Neural cell (in vitro differentiated cells): ENCODE measurements around the gene KDM2A. TPM values are rescaled to one million over a fixed set of nuclear protein-coding genes. Genes with fewer than 3 reads are reported as not detected.
"Not testable (repeated sequence)": the region's sequence is repeated elsewhere in the genome, so short reads cannot be mapped to it uniquely, and the experiment has no call there.

Source experiments
- H2AFZ ChIP-seq: fragments of 200-600, 300-800 bp; sonication (generic), shearing (Covaris generic); 2 replicates; pipeline ENCODE4 v1.6.0; 2014; ENCODE audit warnings: low read depth, mild to moderate bottlenecking, antibody characterized with exemption, low read length, moderate library complexity
- H3F3A ChIP-seq: fragments of 200-600 bp; shearing (Covaris generic); 2 replicates; pipeline ENCODE4 v1.6.1; 2016; ENCODE audit warnings: mild to moderate bottlenecking, moderate library complexity, mixed read lengths, antibody characterized with exemption, low read length; ENCODE audit not compliant: insufficient read depth, poor library complexity, severe bottlenecking
- H3K27ac ChIP-seq: fragments of 200-600, 300-800 bp; sonication (generic), shearing (Covaris generic); 2 replicates; pipeline ENCODE4 v1.5.1; 2014; ENCODE audit warnings: mild to moderate bottlenecking, low read length, moderate library complexity
- H3K27me3 ChIP-seq: fragments of 300-800, 200-600 bp; sonication (generic), shearing (Covaris generic); 2 replicates; pipeline ENCODE4 v1.6.0; 2014; ENCODE audit warnings: mild to moderate bottlenecking, low read depth, low read length, moderate library complexity; ENCODE audit not compliant: insufficient read depth
- H3K36me3 ChIP-seq: fragments of 300-800, 200-600 bp; sonication (generic), shearing (Covaris generic); 2 replicates; pipeline ENCODE4 v1.5.1; 2014; ENCODE audit warnings: mild to moderate bottlenecking, antibody characterized with exemption, low read length, moderate library complexity; ENCODE audit not compliant: insufficient read depth
- H3K4me2 ChIP-seq: fragments of 300-800, 200-600 bp; sonication (generic), shearing (Covaris generic); 2 replicates; pipeline ENCODE4 v1.6.0; 2014; ENCODE audit warnings: mild to moderate bottlenecking, low read length
- H3K4me3 ChIP-seq: fragments of 300-800, 200-600 bp; sonication (generic), shearing (Covaris generic); 2 replicates; pipeline ENCODE4 v1.5.1; 2014; ENCODE audit warnings: mild to moderate bottlenecking, low read length, moderate library complexity
- H3K79me2 ChIP-seq: fragments of 200-600 bp; shearing (Covaris generic); replicated peaks from 2 replicates; pipeline ENCODE4 v1.6.0; 2014; ENCODE audit warnings: mild to moderate bottlenecking, low read length, moderate library complexity; ENCODE audit not compliant: insufficient read depth
- H3K9ac ChIP-seq: fragments of 300-800, 200-600 bp; sonication (generic), shearing (Covaris generic); 2 replicates; pipeline ENCODE4 v1.6.1; 2016; ENCODE audit warnings: mild to moderate bottlenecking, low read length, mixed read lengths
- H3K9me2 ChIP-seq: fragments of 200-600 bp; shearing (Covaris generic); 2 replicates; pipeline ENCODE4 v1.6.1; 2016; ENCODE audit warnings: mild to moderate bottlenecking, low read length, mixed read lengths; ENCODE audit not compliant: insufficient read depth
- H3K9me3 ChIP-seq: fragments of 200-600, 300-800 bp; sonication (generic), shearing (Covaris generic); 2 replicates; pipeline ENCODE4 v1.6.1; 2016; ENCODE audit warnings: mild to moderate bottlenecking, mixed run types, low read length, moderate library complexity, mixed read lengths
- H4K20me1 ChIP-seq: fragments of 200-600 bp; shearing (Covaris generic); 2 replicates; pipeline ENCODE4 v1.6.1; 2016; ENCODE audit warnings: mild to moderate bottlenecking, mixed run types; ENCODE audit not compliant: insufficient read depth
- CTCF ChIP-seq: fragments of 450-650 bp; IDR thresholded peaks from 2 replicates; pipeline ENCODE4 v1.5.1; 2014; ENCODE audit warnings: antibody characterized with exemption, mild to moderate bottlenecking, moderate library complexity; ENCODE audit not compliant: poor library complexity, severe bottlenecking
- EP300 ChIP-seq: fragments of 450-650 bp; conservative IDR thresholded peaks from 2 replicates; pipeline ENCODE4 v1.6.1; 2014; ENCODE audit warnings: antibody characterized with exemption, mild to moderate bottlenecking, moderate library complexity; ENCODE audit not compliant: poor library complexity, severe bottlenecking
- EZH2 ChIP-seq: fragments of 200-600, 300-800 bp; shearing (Covaris generic), sonication (generic); IDR thresholded peaks from 2 replicates; pipeline ENCODE4 v1.6.1; 2014; ENCODE audit warnings: antibody characterized with exemption, low read length, borderline replicate concordance, mild to moderate bottlenecking; ENCODE audit not compliant: insufficient read depth, poor library complexity, severe bottlenecking
- MXI1 ChIP-seq: fragments of 450-650 bp; conservative IDR thresholded peaks from 2 replicates; pipeline ENCODE4 v1.6.1; 2014; ENCODE audit warnings: antibody characterized with exemption, mild to moderate bottlenecking; ENCODE audit not compliant: poor library complexity, severe bottlenecking
- POLR2AphosphoS5 ChIP-seq: IDR thresholded peaks from 2 replicates; pipeline ENCODE4 v1.6.1; 2012
- RAD21 ChIP-seq: fragments of 450-650 bp; conservative IDR thresholded peaks from 2 replicates; pipeline ENCODE4 v1.6.1; 2014; ENCODE audit warnings: antibody characterized with exemption, mild to moderate bottlenecking, moderate library complexity
- SMC3 ChIP-seq: fragments of 450-650 bp; conservative IDR thresholded peaks from 2 replicates; pipeline ENCODE4 v1.6.1; 2014; ENCODE audit warnings: antibody characterized with exemption, mild to moderate bottlenecking, moderate library complexity; ENCODE audit not compliant: poor library complexity
- TAF1 ChIP-seq: IDR thresholded peaks from 2 replicates; pipeline ENCODE4 v1.6.1; 2012; ENCODE audit warnings: low read depth
- polyA plus RNA-seq: library from polyadenylated mRNA; depleted of rRNA; stranded (reverse); fragments of >200 nt; gene quantifications from 2 replicates; pipeline ENCODE4 v1.2.3, GENCODE V29; 2014
- TF ChIP-seq, protein P1 (sequence below): IDR thresholded peaks from 2 replicates; pipeline ENCODE4 v1.6.1; 2012; ENCODE audit warnings: borderline replicate concordance

The KDM2A gene
- polyA plus RNA-seq, 1 donor from 2014 or later = 12.4 TPM

GRCh38 chr11:67230406-67230805, 111.3 kb downstream of the KDM2A start:
- H3K4me2 ChIP-seq = no peak overlapping the region
- TF ChIP-seq EP300 (no peak), MXI1 (no peak), POLR2AphosphoS5 (no peak), EZH2 (no peak)
- H3K9me3 ChIP-seq = no peaks in the 10 kb centered on the region
- no peak overlapping the region for H2AFZ ChIP-seq
- no peak overlapping the region for H3K27ac ChIP-seq
- no peaks in the 10 kb centered on the region for H3K27me3 ChIP-seq
- no peaks in the 10 kb centered on the region for H3F3A ChIP-seq
- H3K4me3 ChIP-seq = no peak overlapping the region
- H3K79me2 ChIP-seq = no peaks in the 10 kb centered on the region
- H4K20me1 ChIP-seq = no peaks in the 10 kb centered on the region
- H3K9ac ChIP-seq = no peak overlapping the region
- H3K36me3 ChIP-seq = no peaks in the 10 kb centered on the region
- H3K9me2 ChIP-seq = no peaks in the 10 kb centered on the region

DNA sequence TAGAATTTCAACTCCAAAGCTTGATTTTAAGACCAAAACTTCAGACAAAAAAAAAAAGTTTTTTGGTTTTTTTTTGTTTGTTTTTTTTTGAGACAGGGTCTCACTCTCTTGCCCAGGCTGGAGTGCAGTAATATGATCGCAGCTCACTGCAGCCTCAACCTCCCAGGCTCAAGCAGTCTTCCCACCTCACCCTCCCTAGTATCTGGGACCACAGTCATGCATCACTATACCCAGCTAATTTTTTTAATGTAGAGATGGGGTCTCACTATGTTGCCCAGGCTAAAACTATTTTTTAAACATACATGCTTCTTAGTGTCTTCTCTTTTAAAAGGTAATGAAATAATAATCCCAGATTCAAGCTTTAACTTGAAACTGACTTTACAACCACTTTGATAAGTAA, 111.8 kb downstream of the KDM2A start:
- H3K9ac ChIP-seq = no peak overlapping the region
- H3K4me2 ChIP-seq = no peak overlapping the region

GRCh38 chr11:67233584-67234190, 114.6 kb downstream of the KDM2A start:
- no peaks in the 10 kb centered on the region for H3K27me3 ChIP-seq
- H3K4me2 ChIP-seq = no peak overlapping the region
- H3K36me3 ChIP-seq = no peaks in the 10 kb centered on the region
- H3K9me3 ChIP-seq = no peaks in the 10 kb centered on the region
- no peaks in the 10 kb centered on the region for H3K79me2 ChIP-seq
- H4K20me1 ChIP-seq = no peaks in the 10 kb centered on the region
- H3K27ac ChIP-seq = no peak overlapping the region
- TF ChIP-seq RAD21 (no peak), TAF1 (no peak), CTCF (no peak), EZH2 (no peak), SMC3 (no peak), POLR2AphosphoS5 (no peak)
- TF ChIP-seq, protein P1, sequence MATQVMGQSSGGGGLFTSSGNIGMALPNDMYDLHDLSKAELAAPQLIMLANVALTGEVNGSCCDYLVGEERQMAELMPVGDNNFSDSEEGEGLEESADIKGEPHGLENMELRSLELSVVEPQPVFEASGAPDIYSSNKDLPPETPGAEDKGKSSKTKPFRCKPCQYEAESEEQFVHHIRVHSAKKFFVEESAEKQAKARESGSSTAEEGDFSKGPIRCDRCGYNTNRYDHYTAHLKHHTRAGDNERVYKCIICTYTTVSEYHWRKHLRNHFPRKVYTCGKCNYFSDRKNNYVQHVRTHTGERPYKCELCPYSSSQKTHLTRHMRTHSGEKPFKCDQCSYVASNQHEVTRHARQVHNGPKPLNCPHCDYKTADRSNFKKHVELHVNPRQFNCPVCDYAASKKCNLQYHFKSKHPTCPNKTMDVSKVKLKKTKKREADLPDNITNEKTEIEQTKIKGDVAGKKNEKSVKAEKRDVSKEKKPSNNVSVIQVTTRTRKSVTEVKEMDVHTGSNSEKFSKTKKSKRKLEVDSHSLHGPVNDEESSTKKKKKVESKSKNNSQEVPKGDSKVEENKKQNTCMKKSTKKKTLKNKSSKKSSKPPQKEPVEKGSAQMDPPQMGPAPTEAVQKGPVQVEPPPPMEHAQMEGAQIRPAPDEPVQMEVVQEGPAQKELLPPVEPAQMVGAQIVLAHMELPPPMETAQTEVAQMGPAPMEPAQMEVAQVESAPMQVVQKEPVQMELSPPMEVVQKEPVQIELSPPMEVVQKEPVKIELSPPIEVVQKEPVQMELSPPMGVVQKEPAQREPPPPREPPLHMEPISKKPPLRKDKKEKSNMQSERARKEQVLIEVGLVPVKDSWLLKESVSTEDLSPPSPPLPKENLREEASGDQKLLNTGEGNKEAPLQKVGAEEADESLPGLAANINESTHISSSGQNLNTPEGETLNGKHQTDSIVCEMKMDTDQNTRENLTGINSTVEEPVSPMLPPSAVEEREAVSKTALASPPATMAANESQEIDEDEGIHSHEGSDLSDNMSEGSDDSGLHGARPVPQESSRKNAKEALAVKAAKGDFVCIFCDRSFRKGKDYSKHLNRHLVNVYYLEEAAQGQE = no peak
- no peaks in the 10 kb centered on the region for H3F3A ChIP-seq
- no peaks in the 10 kb centered on the region for H3K9me2 ChIP-seq
- no peak overlapping the region for H2AFZ ChIP-seq
- no peak overlapping the region for H3K9ac ChIP-seq
- H3K4me3 ChIP-seq = no peak overlapping the region

More for the DNA sequence above, 111.8 kb downstream of the KDM2A start:
- H3K79me2 ChIP-seq = no peaks in the 10 kb centered on the region
- no peak overlapping the region for H3K4me3 ChIP-seq
- TF ChIP-seq RAD21 = no peak
- TF ChIP-seq CTCF = no peak
- TF ChIP-seq MXI1 = no peak
- H3K9me3 ChIP-seq = no peaks in the 10 kb centered on the region
- H3K27me3 ChIP-seq = no peaks in the 10 kb centered on the region
- H3F3A ChIP-seq = no peaks in the 10 kb centered on the region
- H3K9me2 ChIP-seq = no peaks in the 10 kb centered on the region
- H2AFZ ChIP-seq = no peak overlapping the region
- H4K20me1 ChIP-seq = no peaks in the 10 kb centered on the region
- H3K27ac ChIP-seq = no peak overlapping the region
- H3K36me3 ChIP-seq = no peaks in the 10 kb centered on the region

GRCh38 chr11:67234571-67234970, 115.5 kb downstream of the KDM2A start:
- H3K27ac ChIP-seq, H2AFZ ChIP-seq, H3K9me2 ChIP-seq, H3K9ac ChIP-seq, H3K4me2 ChIP-seq, H3K79me2 ChIP-seq, H3K9me3 ChIP-seq, H4K20me1 ChIP-seq, H3F3A ChIP-seq, H3K4me3 ChIP-seq, H3K36me3 ChIP-seq, H3K27me3 ChIP-seq: not testable (repeated sequence)
